DMS114 treated with DMSO at 0.1 percent for 48 hours (cell line): ENCODE results near the gene CACNG5.
"Not testable (repeated sequence)": the region's sequence is repeated elsewhere in the genome, so short reads cannot be mapped to it uniquely, and the experiment has no call there.

Experiments used
- DNase-seq: peaks from one replicate; lab custom pipeline; 2025; ENCODE audit not compliant: unreplicated experiment; lab: John Stamatoyannopoulos, UW

The CACNG5 gene

GRCh38 chr17:66849032-66849655, 14.2 kb downstream of the CACNG5 start:
- DNase-seq, result no peak

DNA sequence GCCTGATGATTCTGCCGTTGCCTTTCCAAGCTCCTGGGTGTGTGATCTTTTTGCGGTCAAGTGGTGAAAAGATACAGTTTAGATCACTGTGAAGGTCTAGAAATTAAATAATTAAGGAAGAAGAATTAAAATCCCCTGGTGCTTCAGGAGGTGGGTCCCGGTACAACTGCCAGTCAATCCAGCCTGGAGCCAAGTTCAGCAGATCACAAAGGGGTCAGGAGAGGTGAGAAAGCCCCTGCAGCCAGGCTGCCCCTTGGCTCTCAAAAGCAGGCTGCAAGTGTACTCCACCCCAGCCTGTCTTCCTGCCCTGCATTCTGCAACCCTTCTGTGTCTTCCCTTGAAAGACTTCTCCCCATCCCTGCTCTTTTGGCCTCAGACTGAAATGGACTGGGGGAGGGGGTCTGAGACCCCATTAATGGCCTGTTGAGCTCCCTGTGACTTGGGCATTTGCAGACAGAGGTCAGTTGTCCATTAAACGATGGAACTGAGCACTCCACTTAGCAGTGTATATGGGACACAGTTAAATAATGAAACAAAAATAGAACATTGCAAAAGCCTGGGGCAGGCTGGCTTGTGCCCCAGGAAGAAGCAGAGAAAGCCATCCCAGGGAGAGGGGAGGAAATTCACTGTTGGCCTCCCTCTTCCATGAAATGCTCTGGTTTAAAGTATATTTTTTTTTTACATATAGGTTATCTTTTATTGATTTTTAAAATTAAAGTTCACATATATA, 15.1 kb downstream of the CACNG5 start:
- DNase-seq, result no peak

DNA sequence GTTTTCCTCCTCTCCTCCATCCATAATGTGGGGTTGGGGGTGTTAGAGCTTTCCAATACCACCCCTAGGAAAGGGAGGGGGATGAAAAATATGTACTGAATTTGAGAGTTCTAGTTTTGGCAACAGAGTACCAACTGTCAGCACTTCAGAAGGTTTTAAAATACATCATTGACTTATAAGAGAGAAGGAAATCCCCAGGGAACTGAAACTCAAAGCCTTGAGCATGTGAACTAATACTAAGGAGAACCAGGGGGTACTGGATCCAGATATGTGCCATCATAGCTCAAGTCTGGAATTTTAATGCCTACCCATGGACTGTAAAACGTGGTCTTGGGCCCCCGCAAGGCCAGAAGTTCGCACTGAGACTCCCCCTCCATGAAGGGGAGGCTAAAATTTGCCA, 15.8 kb downstream of the CACNG5 start:
- no peak for DNase-seq

- DNase-seq, result no peak
These were observed 20.3 kb downstream of the CACNG5 start for GRCh38 chr17:66855204-66855603.

DNA sequence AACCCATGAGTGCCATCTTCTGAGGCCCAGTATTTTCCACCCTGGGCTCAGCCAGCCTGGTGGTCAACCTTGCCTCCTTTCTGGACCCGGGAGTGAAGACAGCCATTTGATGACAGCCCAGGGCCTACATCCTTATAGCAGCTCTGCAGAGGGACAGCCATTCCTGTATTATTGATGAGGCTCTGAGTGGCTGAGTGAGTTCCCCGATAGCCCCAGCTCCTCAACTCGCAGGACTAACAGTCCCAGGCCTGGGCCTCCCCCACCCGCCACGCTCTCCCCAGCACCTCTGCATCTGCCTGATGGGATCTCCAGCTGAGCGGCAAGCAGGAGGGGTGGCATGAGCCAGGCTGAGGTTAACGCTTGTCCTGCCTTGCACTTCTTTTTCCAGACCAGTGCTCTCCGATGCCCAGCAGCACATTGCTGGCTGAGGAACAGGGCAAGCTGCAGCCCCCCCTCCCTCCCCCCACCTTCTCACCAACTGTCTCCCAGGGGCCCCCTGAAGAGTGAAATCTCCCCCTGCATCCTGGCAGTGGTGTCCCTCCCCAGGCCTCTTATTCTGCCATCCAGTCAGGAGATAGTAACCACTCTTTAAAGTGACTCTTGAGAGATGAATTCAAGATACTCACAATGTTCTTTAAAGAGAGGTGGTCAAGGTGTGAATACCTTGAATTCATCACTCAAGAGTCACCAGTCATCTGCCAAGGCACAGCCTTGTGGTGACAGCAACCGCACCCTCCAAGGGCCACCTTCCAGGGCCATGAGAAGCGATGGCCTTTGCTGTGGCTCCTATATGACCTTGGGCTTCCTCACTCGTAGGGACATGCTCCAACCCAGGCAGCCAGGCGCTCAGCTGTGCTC, 23.5 kb downstream of the CACNG5 start:
- no peak for DNase-seq

- no peak for DNase-seq
These were observed 24.4 kb downstream of the CACNG5 start for GRCh38 chr17:66859353-66859752.

GRCh38 chr17:66860204-66860603, 25.3 kb downstream of the CACNG5 start:
- no peak for DNase-seq

DNA sequence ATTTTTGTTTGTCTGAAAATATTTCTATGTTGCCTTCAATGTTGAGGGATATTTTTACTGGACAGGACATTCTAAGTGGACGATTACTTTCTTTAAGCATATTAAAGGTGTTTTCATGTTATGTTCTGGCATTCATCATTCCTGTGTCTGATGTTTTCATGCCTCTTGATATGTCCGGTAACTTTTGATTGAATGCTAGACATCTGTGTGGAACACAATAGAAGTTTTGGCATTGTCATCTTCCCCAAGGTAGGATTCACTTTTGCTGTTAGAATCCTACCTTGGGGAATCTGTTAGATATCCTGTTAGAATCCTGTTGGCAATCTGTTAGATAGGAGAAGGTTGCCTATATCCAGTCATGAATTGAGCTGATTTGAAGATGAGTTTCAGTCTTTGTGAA, 28.9 kb downstream of the CACNG5 start:
- DNase-seq, result no peak

GRCh38 chr17:66865151-66865550, 30.2 kb downstream of the CACNG5 start:
- no peak for DNase-seq

DNA sequence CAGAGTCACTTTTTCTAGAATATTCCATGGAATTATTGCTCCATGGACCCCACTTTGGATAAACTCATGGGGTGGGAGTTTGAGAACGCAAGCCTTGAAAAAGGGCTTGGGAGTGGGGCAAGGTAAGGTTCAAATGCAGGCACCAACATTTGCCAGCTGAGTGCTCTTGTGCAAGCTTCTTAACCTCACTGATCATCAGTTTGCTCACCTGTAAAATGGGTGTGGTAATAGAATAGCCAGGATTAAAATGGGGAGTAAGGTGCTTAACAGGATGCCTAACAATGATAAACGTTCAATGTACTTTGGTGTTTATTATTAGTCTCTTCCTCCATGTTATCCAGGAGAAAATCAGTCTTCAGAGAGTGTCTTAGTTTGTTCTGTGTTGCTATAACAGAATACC, 39.0 kb downstream of the CACNG5 start:
- no peak for DNase-seq

DNA sequence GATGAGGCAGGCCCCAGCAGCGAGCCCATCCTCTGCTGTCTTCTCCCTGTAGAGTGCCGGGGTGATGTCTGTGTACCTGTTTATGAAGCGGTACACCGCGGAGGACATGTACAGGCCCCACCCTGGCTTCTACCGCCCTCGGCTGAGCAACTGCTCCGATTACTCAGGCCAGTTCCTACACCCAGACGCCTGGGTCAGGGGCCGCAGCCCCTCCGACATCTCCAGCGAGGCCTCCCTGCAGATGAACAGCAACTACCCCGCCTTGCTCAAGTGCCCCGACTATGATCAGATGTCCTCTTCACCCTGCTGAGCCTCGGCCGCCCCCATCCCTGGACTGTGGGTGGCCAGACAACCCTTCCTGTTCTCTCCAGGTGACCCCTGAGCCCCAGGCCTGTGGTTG, 50.0 kb downstream of the CACNG5 start:
- DNase-seq, result no peak

DNA sequence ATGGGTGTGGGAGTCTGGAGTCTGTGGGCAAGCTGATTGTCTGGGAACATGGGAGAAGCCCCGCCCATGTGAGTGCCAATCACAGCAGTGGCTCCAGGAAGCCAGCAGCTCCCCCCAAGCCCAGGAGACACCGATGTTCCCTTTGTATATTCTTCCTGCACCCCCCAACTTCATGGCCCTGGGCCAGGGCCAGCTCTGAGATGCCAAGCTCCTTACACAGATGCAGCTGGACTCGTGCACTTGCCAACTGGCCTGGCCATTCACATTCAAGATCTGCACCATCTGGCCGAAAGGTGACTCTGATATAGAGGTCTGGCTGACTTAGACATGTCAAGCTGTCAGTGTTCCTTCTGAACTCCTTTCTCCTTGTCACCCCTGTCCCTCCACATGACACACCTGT, 50.5 kb downstream of the CACNG5 start:
- DNase-seq, result no peak

- no peak for DNase-seq
These were observed 54.7 kb downstream of the CACNG5 start for GRCh38 chr17:66889480-66890230.

GRCh38 chr17:66892246-66892645, 57.3 kb downstream of the CACNG5 start:
- DNase-seq, result no peak

GRCh38 chr17:66893382-66893781, 58.5 kb downstream of the CACNG5 start:
- DNase-seq, result no peak

GRCh38 chr17:66893863-66894262, 58.9 kb downstream of the CACNG5 start:
- no peak for DNase-seq

DNA sequence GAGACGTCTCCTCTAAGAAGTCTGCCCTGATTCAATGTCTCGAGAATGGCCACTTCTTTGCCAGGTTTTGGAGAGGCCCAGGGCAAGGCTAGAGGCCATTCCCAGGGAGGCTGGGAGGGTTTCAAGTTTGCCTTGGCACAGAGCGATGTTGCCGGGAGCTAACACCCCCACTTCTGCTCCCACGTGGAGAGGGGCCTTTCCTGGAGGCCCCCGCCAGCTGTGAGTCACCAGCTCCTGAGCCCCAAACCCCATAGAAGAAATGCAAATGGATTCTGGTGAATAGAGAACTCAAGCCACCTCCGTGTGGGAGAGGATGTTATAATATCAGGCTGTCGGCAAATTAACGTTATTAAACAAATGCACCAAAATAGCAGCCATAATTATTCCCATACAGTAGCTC, 62.2 kb downstream of the CACNG5 start:
- no peak for DNase-seq

DNA sequence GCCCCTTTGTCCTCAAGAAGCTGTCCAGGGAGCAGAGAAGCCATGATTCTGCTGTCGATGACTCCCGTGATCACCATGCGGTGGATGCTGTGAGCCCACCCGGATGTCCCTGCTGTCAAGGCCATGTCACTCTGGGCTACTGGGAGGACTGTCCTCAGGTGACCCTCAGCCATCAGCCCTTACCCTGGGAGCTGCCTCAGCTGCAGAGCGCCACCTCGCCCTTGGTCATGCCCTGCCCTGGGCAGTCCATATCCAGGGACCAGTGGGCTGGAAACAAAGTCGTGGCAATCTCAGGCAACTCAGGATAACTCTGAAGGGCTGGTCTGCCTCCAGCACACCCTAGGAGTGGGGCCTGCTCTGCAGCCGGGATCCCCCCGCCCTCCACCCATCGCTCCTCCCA, 63.6 kb downstream of the CACNG5 start:
- no peak for DNase-seq

GRCh38 chr17:66900126-66901010, 65.5 kb downstream of the CACNG5 start:
- DNase-seq, result no peak

DNA sequence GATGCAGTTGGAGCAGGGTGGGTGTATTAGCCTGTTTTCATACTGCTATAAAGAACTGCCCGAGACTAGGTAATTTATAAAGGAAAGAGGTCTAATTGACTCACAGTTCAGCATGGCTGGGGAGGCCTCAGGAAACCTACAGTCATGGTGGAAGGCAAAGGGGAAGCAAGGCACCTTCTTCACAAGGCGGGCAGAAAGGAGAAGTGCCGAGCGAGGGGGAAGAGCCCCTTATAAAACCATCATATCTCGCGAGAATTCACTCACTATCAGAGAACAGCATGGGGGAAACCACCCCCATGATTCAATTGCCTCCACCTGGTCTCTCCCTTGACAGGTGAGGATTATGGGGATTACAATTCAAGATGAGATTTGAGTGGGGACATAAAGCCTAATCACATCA, 68.4 kb downstream of the CACNG5 start:
- not testable (repeated sequence) for DNase-seq
